HepG2 (cell line): ENCODE data around the gene C3orf52. TPM values are rescaled to one million over a fixed set of nuclear protein-coding genes. Genes with fewer than 3 reads are reported as not detected.

Source experiments
- SAP130 ChIP-seq: IDR thresholded peaks from 2 replicates; pipeline ENCODE4 v1.6.1; 2016; ENCODE audit warnings: low read depth
- ZMAT3 ChIP-seq: sonication (generic); formaldehyde crosslinking; conservative IDR thresholded peaks from 2 replicates; pipeline ENCODE4 v1.7.0; 2021; ENCODE audit warnings: missing genetic modification reagents
- ZNF12 ChIP-seq: sonication (generic); formaldehyde crosslinking; IDR thresholded peaks from 2 replicates; pipeline ENCODE4 v1.5.0; 2020; ENCODE audit warnings: missing genetic modification reagents
- ZNF792 ChIP-seq: IDR thresholded peaks from 2 replicates; pipeline ENCODE4 v1.6.1; 2016
- polyA plus RNA-seq, 8 experiments: library from polyadenylated mRNA; depleted of rRNA in 3 of 8; stranded (reverse) in 7 of 8; unstranded in 1 of 8; fragments of >200 nt; fragmentation: Illumina TruSeq in 4 of 8; extraction: Trizol in 4 of 8; gene quantifications; 2 replicates each; pipeline versions ENCODE4 v1.2.1 to v1.2.3, GENCODE V29; 2011 to 2016; ENCODE audit warnings: low read depth in 4 of 8, missing spikeins in 1 of 8, mixed read lengths in 1 of 8; ENCODE audit not compliant: insufficient read depth in 1 of 8
- total RNA-seq, 5 experiments: library from RNA; depleted of rRNA; stranded (reverse); fragments of >200 nt; fragmentation: Illumina TruSeq; extraction: Trizol; gene quantifications; 2 replicates each; pipeline ENCODE4 v1.2.3, GENCODE V29; 2016; ENCODE audit warnings: low read depth in 1 of 5
- TF ChIP-seq, protein P1 (sequence below): sonication (generic); formaldehyde crosslinking; IDR thresholded peaks from 2 replicates; pipeline ENCODE4 v1.4.0; 2020; ENCODE audit warnings: missing genetic modification reagents, borderline replicate concordance
- TF ChIP-seq, protein P2 (sequence below): sonication (generic); IDR thresholded peaks from 2 replicates; pipeline ENCODE4 v1.6.1; 2016; ENCODE audit warnings: low read depth, borderline replicate concordance
- TF ChIP-seq, protein P3 (sequence below): IDR thresholded peaks from 2 replicates; pipeline ENCODE4 v1.6.1; 2016
- TF ChIP-seq, protein P4 (sequence below): sonication (generic); formaldehyde crosslinking; IDR thresholded peaks from 2 replicates; pipeline ENCODE4 v1.5.0; 2020; ENCODE audit warnings: mild to moderate bottlenecking, missing genetic modification reagents
- TF ChIP-seq, protein P5 (sequence below): sonication (generic); formaldehyde crosslinking; IDR thresholded peaks from 2 replicates; pipeline ENCODE4 v1.4.0; 2020; ENCODE audit warnings: missing genetic modification reagents; ENCODE audit errors: not compliant biosample characterization
- TF ChIP-seq, protein P6 (sequence below): IDR thresholded peaks from 2 replicates; pipeline ENCODE4 v1.4.0; 2020; ENCODE audit warnings: mild to moderate bottlenecking, missing genetic modification reagents
- TF ChIP-seq, protein P7 (sequence below): sonication (generic); formaldehyde crosslinking; IDR thresholded peaks from 2 replicates; pipeline ENCODE4 v1.4.0; 2020; ENCODE audit warnings: missing genetic modification reagents

C3orf52 gene
- total and polyA plus RNA-seq, 2 of the 13 experiments (the other 11 are each of a cell fraction or from before 2014, with no cell fraction given), result 0.79 to 1.2 TPM

DNA sequence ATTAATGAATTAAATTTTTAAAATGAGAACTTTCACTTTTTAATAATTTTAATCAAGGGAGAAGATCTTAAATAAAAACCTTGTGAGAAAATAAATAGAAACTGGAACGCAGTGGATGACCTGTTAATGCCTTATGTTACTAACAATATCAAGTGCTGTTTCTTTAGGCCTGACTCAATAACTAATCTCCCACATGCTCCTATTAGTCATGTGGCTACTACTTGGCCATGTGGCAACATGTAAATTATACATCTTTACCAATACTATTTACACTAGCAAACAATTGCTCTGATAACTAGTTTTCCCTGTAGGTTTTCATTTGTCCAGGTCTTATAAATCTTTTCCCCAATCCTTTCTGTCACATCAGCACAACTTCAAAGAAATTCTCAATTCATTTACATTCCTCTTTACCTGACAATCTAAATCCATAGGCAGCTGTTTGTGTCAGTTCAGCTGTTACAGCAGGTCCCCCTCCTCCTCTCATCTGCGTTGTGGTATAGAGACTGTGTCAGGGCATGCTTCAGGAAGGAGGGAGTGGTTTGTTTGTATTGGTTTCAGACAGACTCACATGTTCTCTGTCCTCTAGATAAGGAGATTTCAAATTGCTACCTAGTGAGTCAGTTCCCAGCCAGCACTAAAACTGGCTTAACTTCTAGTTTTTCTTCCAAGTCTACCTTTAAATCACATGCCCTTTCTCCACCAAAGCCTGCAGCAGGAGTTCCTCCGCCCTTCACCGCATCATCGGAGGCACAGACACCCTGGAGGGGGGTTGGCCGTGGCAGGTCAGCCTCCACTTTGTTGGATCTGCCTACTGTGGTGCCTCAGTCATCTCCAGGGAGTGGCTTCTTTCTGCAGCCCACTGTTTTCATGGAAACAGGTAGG lies 11.3 kb upstream of the C3orf52 start (continued):
- TF ChIP-seq, protein P1, sequence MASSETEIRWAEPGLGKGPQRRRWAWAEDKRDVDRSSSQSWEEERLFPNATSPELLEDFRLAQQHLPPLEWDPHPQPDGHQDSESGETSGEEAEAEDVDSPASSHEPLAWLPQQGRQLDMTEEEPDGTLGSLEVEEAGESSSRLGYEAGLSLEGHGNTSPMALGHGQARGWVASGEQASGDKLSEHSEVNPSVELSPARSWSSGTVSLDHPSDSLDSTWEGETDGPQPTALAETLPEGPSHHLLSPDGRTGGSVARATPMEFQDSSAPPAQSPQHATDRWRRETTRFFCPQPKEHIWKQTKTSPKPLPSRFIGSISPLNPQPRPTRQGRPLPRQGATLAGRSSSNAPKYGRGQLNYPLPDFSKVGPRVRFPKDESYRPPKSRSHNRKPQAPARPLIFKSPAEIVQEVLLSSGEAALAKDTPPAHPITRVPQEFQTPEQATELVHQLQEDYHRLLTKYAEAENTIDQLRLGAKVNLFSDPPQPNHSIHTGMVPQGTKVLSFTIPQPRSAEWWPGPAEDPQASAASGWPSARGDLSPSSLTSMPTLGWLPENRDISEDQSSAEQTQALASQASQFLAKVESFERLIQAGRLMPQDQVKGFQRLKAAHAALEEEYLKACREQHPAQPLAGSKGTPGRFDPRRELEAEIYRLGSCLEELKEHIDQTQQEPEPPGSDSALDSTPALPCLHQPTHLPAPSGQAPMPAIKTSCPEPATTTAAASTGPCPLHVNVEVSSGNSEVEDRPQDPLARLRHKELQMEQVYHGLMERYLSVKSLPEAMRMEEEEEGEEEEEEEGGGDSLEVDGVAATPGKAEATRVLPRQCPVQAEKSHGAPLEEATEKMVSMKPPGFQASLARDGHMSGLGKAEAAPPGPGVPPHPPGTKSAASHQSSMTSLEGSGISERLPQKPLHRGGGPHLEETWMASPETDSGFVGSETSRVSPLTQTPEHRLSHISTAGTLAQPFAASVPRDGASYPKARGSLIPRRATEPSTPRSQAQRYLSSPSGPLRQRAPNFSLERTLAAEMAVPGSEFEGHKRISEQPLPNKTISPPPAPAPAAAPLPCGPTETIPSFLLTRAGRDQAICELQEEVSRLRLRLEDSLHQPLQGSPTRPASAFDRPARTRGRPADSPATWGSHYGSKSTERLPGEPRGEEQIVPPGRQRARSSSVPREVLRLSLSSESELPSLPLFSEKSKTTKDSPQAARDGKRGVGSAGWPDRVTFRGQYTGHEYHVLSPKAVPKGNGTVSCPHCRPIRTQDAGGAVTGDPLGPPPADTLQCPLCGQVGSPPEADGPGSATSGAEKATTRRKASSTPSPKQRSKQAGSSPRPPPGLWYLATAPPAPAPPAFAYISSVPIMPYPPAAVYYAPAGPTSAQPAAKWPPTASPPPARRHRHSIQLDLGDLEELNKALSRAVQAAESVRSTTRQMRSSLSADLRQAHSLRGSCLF (CRISPR knock-in tag), result no peak
- peak; percentile 81 for TF ChIP-seq SAP130 (CRISPR knock-in tag)
- TF ChIP-seq ZNF12 (CRISPR knock-in tag), result peak; percentile 68; the same call in 1 of the 2 replicates
- TF ChIP-seq, protein P2, sequence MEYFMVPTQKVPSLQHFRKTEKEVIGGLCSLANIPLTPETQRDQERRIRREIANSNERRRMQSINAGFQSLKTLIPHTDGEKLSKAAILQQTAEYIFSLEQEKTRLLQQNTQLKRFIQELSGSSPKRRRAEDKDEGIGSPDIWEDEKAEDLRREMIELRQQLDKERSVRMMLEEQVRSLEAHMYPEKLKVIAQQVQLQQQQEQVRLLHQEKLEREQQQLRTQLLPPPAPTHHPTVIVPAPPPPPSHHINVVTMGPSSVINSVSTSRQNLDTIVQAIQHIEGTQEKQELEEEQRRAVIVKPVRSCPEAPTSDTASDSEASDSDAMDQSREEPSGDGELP, result peak; percentile 82; the same call in 1 of the 2 replicates
- no peak for TF ChIP-seq ZMAT3 (CRISPR knock-in tag)
- TF ChIP-seq, protein P3, sequence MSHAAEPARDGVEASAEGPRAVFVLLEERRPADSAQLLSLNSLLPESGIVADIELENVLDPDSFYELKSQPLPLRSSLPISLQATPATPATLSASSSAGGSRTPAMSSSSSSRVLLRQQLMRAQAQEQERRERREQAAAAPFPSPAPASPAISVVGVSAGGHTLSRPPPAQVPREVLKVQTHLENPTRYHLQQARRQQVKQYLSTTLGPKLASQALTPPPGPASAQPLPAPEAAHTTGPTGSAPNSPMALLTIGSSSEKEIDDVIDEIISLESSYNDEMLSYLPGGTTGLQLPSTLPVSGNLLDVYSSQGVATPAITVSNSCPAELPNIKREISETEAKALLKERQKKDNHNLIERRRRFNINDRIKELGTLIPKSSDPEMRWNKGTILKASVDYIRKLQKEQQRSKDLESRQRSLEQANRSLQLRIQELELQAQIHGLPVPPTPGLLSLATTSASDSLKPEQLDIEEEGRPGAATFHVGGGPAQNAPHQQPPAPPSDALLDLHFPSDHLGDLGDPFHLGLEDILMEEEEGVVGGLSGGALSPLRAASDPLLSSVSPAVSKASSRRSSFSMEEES, result peak; percentile 63; the same call in 1 of the 2 replicates
- TF ChIP-seq, protein P4, sequence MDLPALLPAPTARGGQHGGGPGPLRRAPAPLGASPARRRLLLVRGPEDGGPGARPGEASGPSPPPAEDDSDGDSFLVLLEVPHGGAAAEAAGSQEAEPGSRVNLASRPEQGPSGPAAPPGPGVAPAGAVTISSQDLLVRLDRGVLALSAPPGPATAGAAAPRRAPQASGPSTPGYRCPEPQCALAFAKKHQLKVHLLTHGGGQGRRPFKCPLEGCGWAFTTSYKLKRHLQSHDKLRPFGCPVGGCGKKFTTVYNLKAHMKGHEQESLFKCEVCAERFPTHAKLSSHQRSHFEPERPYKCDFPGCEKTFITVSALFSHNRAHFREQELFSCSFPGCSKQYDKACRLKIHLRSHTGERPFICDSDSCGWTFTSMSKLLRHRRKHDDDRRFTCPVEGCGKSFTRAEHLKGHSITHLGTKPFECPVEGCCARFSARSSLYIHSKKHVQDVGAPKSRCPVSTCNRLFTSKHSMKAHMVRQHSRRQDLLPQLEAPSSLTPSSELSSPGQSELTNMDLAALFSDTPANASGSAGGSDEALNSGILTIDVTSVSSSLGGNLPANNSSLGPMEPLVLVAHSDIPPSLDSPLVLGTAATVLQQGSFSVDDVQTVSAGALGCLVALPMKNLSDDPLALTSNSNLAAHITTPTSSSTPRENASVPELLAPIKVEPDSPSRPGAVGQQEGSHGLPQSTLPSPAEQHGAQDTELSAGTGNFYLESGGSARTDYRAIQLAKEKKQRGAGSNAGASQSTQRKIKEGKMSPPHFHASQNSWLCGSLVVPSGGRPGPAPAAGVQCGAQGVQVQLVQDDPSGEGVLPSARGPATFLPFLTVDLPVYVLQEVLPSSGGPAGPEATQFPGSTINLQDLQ (CRISPR knock-in tag), result no peak
- TF ChIP-seq ZNF792 (CRISPR knock-in tag), result 0 out of 2 replicates have a peak, but pooled peaks have one; percentile 57
- TF ChIP-seq, protein P5, sequence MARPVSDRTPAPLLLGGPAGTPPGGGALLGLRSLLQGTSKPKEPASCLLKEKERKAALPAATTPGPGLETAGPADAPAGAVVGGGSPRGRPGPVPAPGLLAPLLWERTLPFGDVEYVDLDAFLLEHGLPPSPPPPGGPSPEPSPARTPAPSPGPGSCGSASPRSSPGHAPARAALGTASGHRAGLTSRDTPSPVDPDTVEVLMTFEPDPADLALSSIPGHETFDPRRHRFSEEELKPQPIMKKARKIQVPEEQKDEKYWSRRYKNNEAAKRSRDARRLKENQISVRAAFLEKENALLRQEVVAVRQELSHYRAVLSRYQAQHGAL (CRISPR knock-in tag), result no peak
- TF ChIP-seq, protein P6, sequence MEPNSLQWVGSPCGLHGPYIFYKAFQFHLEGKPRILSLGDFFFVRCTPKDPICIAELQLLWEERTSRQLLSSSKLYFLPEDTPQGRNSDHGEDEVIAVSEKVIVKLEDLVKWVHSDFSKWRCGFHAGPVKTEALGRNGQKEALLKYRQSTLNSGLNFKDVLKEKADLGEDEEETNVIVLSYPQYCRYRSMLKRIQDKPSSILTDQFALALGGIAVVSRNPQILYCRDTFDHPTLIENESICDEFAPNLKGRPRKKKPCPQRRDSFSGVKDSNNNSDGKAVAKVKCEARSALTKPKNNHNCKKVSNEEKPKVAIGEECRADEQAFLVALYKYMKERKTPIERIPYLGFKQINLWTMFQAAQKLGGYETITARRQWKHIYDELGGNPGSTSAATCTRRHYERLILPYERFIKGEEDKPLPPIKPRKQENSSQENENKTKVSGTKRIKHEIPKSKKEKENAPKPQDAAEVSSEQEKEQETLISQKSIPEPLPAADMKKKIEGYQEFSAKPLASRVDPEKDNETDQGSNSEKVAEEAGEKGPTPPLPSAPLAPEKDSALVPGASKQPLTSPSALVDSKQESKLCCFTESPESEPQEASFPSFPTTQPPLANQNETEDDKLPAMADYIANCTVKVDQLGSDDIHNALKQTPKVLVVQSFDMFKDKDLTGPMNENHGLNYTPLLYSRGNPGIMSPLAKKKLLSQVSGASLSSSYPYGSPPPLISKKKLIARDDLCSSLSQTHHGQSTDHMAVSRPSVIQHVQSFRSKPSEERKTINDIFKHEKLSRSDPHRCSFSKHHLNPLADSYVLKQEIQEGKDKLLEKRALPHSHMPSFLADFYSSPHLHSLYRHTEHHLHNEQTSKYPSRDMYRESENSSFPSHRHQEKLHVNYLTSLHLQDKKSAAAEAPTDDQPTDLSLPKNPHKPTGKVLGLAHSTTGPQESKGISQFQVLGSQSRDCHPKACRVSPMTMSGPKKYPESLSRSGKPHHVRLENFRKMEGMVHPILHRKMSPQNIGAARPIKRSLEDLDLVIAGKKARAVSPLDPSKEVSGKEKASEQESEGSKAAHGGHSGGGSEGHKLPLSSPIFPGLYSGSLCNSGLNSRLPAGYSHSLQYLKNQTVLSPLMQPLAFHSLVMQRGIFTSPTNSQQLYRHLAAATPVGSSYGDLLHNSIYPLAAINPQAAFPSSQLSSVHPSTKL (CRISPR knock-in tag), result peak; percentile 64
- TF ChIP-seq, protein P7, sequence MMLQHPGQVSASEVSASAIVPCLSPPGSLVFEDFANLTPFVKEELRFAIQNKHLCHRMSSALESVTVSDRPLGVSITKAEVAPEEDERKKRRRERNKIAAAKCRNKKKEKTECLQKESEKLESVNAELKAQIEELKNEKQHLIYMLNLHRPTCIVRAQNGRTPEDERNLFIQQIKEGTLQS (CRISPR knock-in tag), result peak; percentile 36; the same call in 1 of the 2 replicates
